HG02870 (cell line): ENCODE data around the gene LTBP2.
"Not testable (repeated sequence)": the region's sequence is repeated elsewhere in the genome, so short reads cannot be mapped to it uniquely, and the experiment has no call there.

ENCODE experiments used
- ATAC-seq: cut with Tn5 transposase; IDR thresholded peaks from one replicate; pipeline ENCODE4 v1.9.1; 2021; ENCODE audit warnings: mild to moderate bottlenecking, moderate library complexity; ENCODE audit not compliant: unreplicated experiment

The LTBP2 gene

DNA sequence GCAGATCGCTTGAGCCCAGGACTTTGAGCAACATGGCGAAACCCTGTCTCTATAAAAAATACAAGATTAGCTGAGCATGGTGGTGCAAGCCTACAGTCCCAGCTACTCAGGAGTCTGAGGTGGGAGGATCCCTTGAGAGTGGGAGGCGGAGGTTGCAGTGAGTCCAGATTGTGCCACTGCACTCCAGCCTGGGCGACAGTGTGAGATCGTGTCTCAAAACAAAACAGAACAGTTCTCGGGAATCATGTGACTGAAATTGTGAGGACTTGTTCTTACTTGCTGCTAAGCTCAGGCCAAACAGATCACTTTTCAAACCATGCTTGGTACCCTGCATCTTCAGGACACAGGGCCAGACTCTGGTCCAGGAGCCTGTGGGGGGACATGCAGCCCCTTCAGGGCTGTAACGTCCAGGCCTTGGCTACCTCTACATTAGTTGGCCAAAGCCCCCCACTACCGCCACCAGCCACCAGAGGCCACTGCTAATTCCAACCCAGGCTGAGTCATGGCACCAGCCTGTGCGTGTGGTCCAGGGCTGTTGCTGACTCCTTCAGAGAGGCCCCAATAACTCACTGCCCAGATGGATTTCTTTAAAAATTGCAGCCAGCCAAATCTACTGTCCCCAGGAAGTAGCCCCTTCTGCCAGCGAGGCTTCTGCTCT is 152.6 kb downstream of the LTBP2 start:
- no peak for ATAC-seq

DNA sequence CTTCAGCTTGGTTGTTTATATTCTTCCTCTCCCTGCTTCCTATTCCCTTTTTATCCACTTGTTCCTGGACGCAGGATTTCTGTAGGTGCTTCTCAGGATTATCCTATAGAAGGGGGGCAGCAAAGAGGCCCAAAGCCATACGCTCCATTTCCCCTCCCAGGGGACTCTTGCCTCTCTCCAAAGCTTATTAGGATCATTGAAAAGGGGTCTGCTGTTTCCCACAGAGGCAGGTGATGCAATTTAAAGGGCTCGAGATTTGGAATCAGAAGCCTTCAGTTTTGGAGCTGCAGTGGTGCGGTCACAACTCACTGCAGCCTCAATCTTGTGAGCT is 154.5 kb downstream of the LTBP2 start:
- ATAC-seq, result no peak

DNA sequence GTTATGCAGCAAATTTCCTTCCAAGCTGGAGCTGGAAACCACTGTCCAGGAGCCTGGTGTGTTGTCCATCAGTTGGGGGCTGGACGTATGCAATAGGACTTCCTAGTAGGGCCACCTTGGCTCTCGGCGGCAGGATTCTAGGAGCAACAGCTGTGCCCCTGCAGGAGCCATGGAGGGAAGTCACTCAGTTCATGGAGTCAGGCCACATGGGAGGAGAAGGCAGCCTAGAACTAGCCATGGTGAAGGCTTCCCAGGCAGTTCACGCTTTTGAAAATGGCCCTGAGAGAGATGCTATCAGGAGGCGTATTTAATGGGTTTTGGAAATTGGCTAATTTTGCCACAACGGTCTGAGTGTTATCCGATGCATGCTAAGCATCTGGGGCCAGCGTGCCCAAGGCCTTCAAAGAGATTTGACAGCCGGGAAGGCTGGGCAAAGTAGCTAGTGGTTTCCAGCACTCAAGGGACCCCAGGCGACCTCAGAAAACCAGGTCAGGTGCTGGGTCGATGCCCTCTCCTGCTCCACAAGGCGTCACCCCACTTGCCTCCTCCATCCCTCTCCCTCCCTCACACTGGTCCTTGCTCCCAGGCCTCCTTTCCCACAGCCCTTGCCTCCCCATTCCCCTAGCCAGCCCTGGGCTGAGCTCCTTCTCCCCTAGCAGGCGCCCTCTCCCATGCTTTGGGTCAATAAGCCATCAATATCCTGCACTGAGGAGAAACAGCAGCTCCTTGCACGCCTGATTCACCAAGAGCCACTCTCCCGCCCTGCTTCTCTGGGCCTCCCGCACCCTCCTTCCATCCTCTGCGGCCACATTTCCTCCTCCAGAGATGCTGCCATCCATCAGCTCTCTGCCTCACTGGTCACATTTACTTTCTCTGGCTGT is 155.1 kb downstream of the LTBP2 start:
- no peak for ATAC-seq

DNA sequence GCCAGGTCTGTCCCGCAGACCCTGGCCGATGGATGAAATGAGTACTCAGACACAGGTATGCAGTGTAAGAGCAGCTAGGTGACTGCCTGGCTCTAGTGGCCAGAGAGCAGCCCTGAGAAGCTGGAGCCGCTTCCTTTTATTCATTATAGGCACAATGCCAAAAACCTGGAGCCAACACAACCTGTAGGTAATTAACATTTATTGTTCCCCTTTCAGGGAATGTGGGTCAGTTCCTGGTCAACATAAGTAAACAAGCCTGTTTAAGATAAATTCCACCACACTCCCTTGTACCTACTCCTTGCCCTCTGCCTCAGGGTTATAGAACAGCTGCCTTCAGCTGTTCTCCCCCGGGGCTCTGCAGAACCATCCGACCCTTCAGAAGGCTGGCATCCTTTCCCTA is 157.6 kb downstream of the LTBP2 start:
- not testable (repeated sequence) for ATAC-seq
